Uterus (tissue), 2 donors: ENCODE data around the gene TRIO.

Experiments
- CTCF ChIP-seq, 4 experiments: fragments of 200-600 bp in 2 of 4; fragments of 450-650 bp in 2 of 4; sonication (generic) in 2 of 4; IDR thresholded peaks; one replicate each; pipeline ENCODE4 v1.5.1; 2016 to 2019; ENCODE audit warnings: antibody characterized with exemption in 4 of 4, mild to moderate bottlenecking in 2 of 4, moderate library complexity in 1 of 4
- POLR2A ChIP-seq, 2 donors: fragments of 450-650 bp; IDR thresholded peaks; one replicate each; pipeline ENCODE4 v1.6.1; 2016; ENCODE audit warnings: antibody characterized with exemption in 2 of 2, mild to moderate bottlenecking in 1 of 2, moderate library complexity in 1 of 2

- TF ChIP-seq CTCF (IDR thresholded peaks at IDR 0.05) (no peak), POLR2A (IDR thresholded peaks at IDR 0.05) (peak; percentile 56 to 67)
Observed at GRCh38 chr5:14186059-14186830, 43.1 kb downstream of the TRIO start.
